ENCODE data around the gene TRMU. TPM values are rescaled to one million over a fixed set of nuclear protein-coding genes. Genes with fewer than 3 reads are reported as not detected.
"Not testable (repeated sequence)": the region's sequence is repeated elsewhere in the genome, so short reads cannot be mapped to it uniquely, and the experiment has no call there.

The TRMU gene
- total and polyA plus RNA-seq, 5 donors from 2014 or later: 11.0 to 63.3 (median 17.1) TPM

DNA sequence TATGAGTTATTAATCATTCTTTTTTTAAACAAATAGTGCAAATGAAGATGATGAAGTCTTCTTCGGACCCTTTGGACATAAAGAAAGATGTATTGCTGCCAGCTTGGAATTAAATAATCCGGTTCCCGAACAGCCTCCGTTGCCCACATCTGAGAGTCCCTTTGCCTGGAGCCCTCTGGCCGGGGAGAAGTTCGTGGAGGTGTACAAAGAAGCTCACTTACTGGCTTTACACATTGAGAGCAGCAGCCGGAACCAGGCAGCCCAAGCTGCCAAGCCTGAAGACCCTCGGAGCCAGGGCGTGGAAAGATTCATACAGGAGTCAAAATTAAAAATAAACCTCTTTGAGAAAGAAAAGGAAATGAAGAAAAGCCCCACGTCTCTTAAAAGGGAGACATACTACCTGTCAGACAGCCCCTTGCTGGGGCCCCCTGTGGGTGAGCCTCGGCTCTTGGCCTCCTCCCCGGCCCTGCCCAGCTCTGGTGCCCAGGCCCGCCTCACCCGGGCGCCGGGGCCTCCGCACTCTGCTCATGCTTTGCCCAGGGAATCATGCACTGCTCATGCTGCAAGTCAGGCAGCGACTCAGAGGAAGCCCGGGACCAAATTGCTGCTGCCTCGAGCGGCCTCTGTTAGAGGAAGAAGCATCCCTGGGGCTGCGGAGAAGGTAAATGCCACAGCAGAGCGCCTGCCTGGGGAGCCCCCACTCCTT is 27.1 kb upstream of the TRMU start:
- Mint-ChIP-seq H3K27ac (no peak overlapping the region), H3K4me3 (no peak overlapping the region), H3K9me3 (no peaks in the 10 kb centered on the region), H3K36me3 (no peaks in the 10 kb centered on the region), H3K4me1 (peaks cover 2 to 14% (median 10%) of the 10 kb centered on the region in 4 donors), H3K27me3 (no peaks in the 10 kb centered on the region)
- no peak for DNase-seq
- Histone ChIP-seq H3K27ac (ENCODE audit: insufficient read depth, low read length, poor library complexity, severe bottlenecking) (no peak overlapping the region), H3K27me3 (ENCODE audit: control insufficient read depth, insufficient read depth, low read length) (no peaks in the 10 kb centered on the region), H3K4me1 (ENCODE audit: control insufficient read depth, insufficient read depth, low read length, poor library complexity, severe bottlenecking) (peaks cover 5% of the 10 kb centered on the region), H3K4me3 (ENCODE audit: low read depth, low read length) (no peak overlapping the region), H3K36me3 (ENCODE audit: control insufficient read depth, insufficient read depth, low read length) (no peaks in the 10 kb centered on the region), H3K9me3 (ENCODE audit: control insufficient read depth in 2 of 2, low read length in 2 of 2) (no peaks in the 10 kb centered on the region)
- no peak for ATAC-seq (ENCODE audit: low read depth in 2 of 2)

DNA sequence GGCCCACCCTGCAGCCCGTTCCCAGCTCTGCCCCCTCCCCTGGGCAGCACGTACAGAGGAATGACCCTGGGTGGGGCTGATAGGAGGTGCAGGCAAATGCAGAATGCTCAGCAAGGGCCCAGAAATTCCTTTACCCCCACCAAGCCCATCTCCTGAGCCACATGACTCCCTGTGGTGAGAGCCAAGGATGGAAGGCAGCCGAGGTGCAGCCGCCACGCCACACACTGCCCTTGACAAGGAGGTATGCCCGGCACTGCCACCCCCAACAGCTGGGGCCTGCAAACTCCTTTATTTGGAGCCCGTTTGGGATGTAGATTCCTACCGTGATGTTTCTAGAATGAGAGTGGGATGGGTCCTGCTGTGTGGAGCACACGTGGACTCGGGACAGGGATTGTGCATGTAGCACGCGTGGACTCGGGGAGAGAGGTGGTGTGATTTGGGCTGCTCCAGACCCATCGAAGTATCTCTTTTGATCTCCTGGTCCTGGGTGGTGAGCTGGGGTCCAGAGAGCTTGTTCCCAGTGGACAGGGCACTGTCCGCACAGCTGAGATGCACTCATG is 25.9 kb upstream of the TRMU start:
- no peaks in the 10 kb centered on the region for H3K27me3 Mint-ChIP-seq
- no peak for ATAC-seq (ENCODE audit: low read depth in 2 of 2)
- H3K36me3 Mint-ChIP-seq: no peaks in the 10 kb centered on the region
- H3K36me3 ChIP-seq (ENCODE audit: control insufficient read depth, insufficient read depth, low read length): no peaks in the 10 kb centered on the region
- DNase-seq: no peak
- H3K4me3 ChIP-seq (ENCODE audit: low read depth, low read length): no peak overlapping the region
- peak overlapping the region in 2 of 3 donors; percentile 14 to 77 for H3K27ac Mint-ChIP-seq
- H3K4me1 Mint-ChIP-seq: peaks cover 0 to 10% (median 5%) of the 10 kb centered on the region in 4 donors
- no peak overlapping the region for H3K27ac ChIP-seq (ENCODE audit: insufficient read depth, low read length, poor library complexity, severe bottlenecking)
- no peaks in the 10 kb centered on the region for H3K4me1 ChIP-seq (ENCODE audit: control insufficient read depth, insufficient read depth, low read length, poor library complexity, severe bottlenecking)
- H3K4me3 Mint-ChIP-seq: no peak overlapping the region
- H3K27me3 ChIP-seq (ENCODE audit: control insufficient read depth, insufficient read depth, low read length): no peaks in the 10 kb centered on the region
- H3K9me3 ChIP-seq (ENCODE audit: control insufficient read depth in 2 of 2, low read length in 2 of 2): no peaks in the 10 kb centered on the region
- no peaks in the 10 kb centered on the region for H3K9me3 Mint-ChIP-seq

- H3K27me3 Mint-ChIP-seq: no peaks in the 10 kb centered on the region
- Histone ChIP-seq H3K36me3 (ENCODE audit: control insufficient read depth, insufficient read depth, low read length) (no peaks in the 10 kb centered on the region), H3K9me3 (ENCODE audit: control insufficient read depth in 2 of 2, low read length in 2 of 2) (no peaks in the 10 kb centered on the region), H3K4me3 (ENCODE audit: low read depth, low read length) (no peak overlapping the region), H3K27me3 (ENCODE audit: control insufficient read depth, insufficient read depth, low read length) (no peaks in the 10 kb centered on the region), H3K27ac (ENCODE audit: insufficient read depth, low read length, poor library complexity, severe bottlenecking) (no peak overlapping the region), H3K4me1 (ENCODE audit: control insufficient read depth, insufficient read depth, low read length, poor library complexity, severe bottlenecking) (no peaks in the 10 kb centered on the region)
- no peaks in the 10 kb centered on the region for H3K36me3 Mint-ChIP-seq
- H3K4me3 Mint-ChIP-seq: no peak overlapping the region
- ATAC-seq (ENCODE audit: low read depth in 2 of 2): no peak
- H3K27ac Mint-ChIP-seq: peak overlapping the region in 1 of 3 donors; percentile 12
- no peak for DNase-seq
- no peaks in the 10 kb centered on the region for H3K9me3 Mint-ChIP-seq
- H3K4me1 Mint-ChIP-seq: peaks cover 0 to 11% (median 4%) of the 10 kb centered on the region in 4 donors
Measured at GRCh38 chr22:46312056-46312455, 23.5 kb upstream of the TRMU start.

GRCh38 chr22:46312848-46313247 is 22.7 kb upstream of the TRMU start:
- H3K9me3 Mint-ChIP-seq; H3K27ac Mint-ChIP-seq; H3K36me3 Mint-ChIP-seq; H3K4me1 ChIP-seq (ENCODE audit: control insufficient read depth, insufficient read depth, low read length, poor library complexity, severe bottlenecking); ATAC-seq (ENCODE audit: low read depth in 2 of 2); H3K27me3 Mint-ChIP-seq; H3K27me3 ChIP-seq (ENCODE audit: control insufficient read depth, insufficient read depth, low read length); H3K4me3 ChIP-seq (ENCODE audit: low read depth, low read length); DNase-seq; H3K9me3 ChIP-seq (ENCODE audit: control insufficient read depth in 2 of 2, low read length in 2 of 2); H3K4me3 Mint-ChIP-seq; H3K4me1 Mint-ChIP-seq; H3K27ac ChIP-seq (ENCODE audit: insufficient read depth, low read length, poor library complexity, severe bottlenecking); H3K36me3 ChIP-seq (ENCODE audit: control insufficient read depth, insufficient read depth, low read length): not testable (repeated sequence)

- Histone ChIP-seq H3K27me3 (ENCODE audit: control insufficient read depth, insufficient read depth, low read length) (no peaks in the 10 kb centered on the region), H3K9me3 (ENCODE audit: control insufficient read depth in 2 of 2, low read length in 2 of 2) (no peaks in the 10 kb centered on the region), H3K4me3 (ENCODE audit: low read depth, low read length) (no peak overlapping the region), H3K36me3 (ENCODE audit: control insufficient read depth, insufficient read depth, low read length) (no peaks in the 10 kb centered on the region), H3K4me1 (ENCODE audit: control insufficient read depth, insufficient read depth, low read length, poor library complexity, severe bottlenecking) (no peaks in the 10 kb centered on the region), H3K27ac (ENCODE audit: insufficient read depth, low read length, poor library complexity, severe bottlenecking) (no peak overlapping the region)
- Mint-ChIP-seq H3K4me3 (no peak overlapping the region), H3K36me3 (no peaks in the 10 kb centered on the region), H3K27me3 (no peaks in the 10 kb centered on the region), H3K9me3 (no peaks in the 10 kb centered on the region), H3K27ac (no peak overlapping the region), H3K4me1 (peaks cover 0 to 10% (median 0%) of the 10 kb centered on the region in 4 donors)
- DNase-seq (no peak), ATAC-seq (ENCODE audit: low read depth in 2 of 2) (no peak)
Measured at GRCh38 chr22:46315976-46316375, 19.5 kb upstream of the TRMU start.

DNA sequence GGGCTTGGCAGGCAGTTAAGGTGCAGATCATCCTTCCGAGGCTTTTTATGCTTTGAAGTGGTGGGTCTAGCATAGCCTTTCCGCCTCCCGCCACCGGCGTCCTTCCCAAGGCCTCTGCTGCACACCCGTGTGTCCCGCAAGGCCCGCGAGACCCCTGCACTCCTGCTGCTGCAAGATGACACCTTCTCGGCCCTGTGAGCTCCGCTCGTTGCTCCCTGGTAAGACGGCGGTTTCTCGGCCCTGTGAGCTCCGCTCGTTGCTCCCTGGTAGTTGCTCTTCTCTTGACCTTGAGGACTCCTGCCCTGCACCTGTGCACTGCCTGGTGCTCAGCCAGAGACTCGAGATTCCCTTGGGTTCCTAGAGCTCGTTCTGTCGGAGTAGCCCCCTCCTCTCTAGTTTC is 17.9 kb upstream of the TRMU start:
- no peak overlapping the region for H3K4me3 Mint-ChIP-seq
- H3K36me3 Mint-ChIP-seq: no peaks in the 10 kb centered on the region
- H3K27me3 Mint-ChIP-seq: no peaks in the 10 kb centered on the region

GRCh38 chr22:46318576-46318975 is 16.9 kb upstream of the TRMU start:
- Mint-ChIP-seq H3K36me3 (no peaks in the 10 kb centered on the region), H3K27ac (peak overlapping the region in 1 of 3 donors; percentile 80), H3K4me3 (no peak overlapping the region), H3K27me3 (no peaks in the 10 kb centered on the region), H3K4me1 (peaks cover 0 to 10% (median 0%) of the 10 kb centered on the region in 4 donors), H3K9me3 (no peaks in the 10 kb centered on the region)
- Histone ChIP-seq H3K36me3 (ENCODE audit: control insufficient read depth, insufficient read depth, low read length) (no peaks in the 10 kb centered on the region), H3K27me3 (ENCODE audit: control insufficient read depth, insufficient read depth, low read length) (no peaks in the 10 kb centered on the region), H3K27ac (ENCODE audit: insufficient read depth, low read length, poor library complexity, severe bottlenecking) (no peak overlapping the region), H3K4me1 (ENCODE audit: control insufficient read depth, insufficient read depth, low read length, poor library complexity, severe bottlenecking) (no peaks in the 10 kb centered on the region), H3K4me3 (ENCODE audit: low read depth, low read length) (no peak overlapping the region), H3K9me3 (ENCODE audit: control insufficient read depth in 2 of 2, low read length in 2 of 2) (no peaks in the 10 kb centered on the region)
- no peak for ATAC-seq (ENCODE audit: low read depth in 2 of 2)
- no peak for DNase-seq

More for the DNA sequence above, 17.9 kb upstream of the TRMU start:
- no peaks in the 10 kb centered on the region for H3K27me3 ChIP-seq (ENCODE audit: control insufficient read depth, insufficient read depth, low read length)
- ATAC-seq (ENCODE audit: low read depth in 2 of 2): no peak
- no peaks in the 10 kb centered on the region for H3K36me3 ChIP-seq (ENCODE audit: control insufficient read depth, insufficient read depth, low read length)
- H3K4me1 Mint-ChIP-seq: peaks cover 0 to 10% (median 0%) of the 10 kb centered on the region in 4 donors
- no peaks in the 10 kb centered on the region for H3K9me3 Mint-ChIP-seq
- no peaks in the 10 kb centered on the region for H3K9me3 ChIP-seq (ENCODE audit: control insufficient read depth in 2 of 2, low read length in 2 of 2)
- H3K4me1 ChIP-seq (ENCODE audit: control insufficient read depth, insufficient read depth, low read length, poor library complexity, severe bottlenecking): no peaks in the 10 kb centered on the region
- H3K4me3 ChIP-seq (ENCODE audit: low read depth, low read length): no peak overlapping the region
- DNase-seq: no peak
- H3K27ac Mint-ChIP-seq: no peak overlapping the region
- no peak overlapping the region for H3K27ac ChIP-seq (ENCODE audit: insufficient read depth, low read length, poor library complexity, severe bottlenecking)

DNA sequence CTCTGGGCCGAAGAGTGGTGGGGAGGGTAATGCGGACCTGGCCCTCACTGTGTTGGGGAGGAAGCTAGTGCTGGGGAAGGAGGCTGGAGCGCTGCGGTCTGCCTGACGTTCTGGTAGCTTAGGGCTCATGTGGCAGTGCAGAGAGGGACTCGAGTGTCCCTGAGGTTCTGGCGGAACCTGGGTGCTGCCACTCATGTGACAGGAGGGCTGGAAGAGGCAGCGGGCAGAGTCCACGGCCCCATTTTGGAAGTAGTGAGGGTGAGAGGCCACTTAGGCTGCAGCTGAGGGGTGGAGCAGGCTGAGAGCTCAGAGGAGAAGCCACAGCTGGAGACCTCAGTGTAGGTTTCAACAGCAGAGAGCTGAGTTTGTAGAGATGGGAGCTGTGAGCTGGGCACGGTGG is 16.2 kb upstream of the TRMU start:
- peak overlapping the region in 2 of 3 donors; percentile 55 to 65 for H3K27ac Mint-ChIP-seq

More for the DNA sequence above, 16.2 kb upstream of the TRMU start:
- Mint-ChIP-seq H3K36me3 (no peaks in the 10 kb centered on the region), H3K4me1 (peaks cover 0 to 10% (median 0%) of the 10 kb centered on the region in 4 donors), H3K4me3 (no peak overlapping the region), H3K27me3 (no peaks in the 10 kb centered on the region), H3K9me3 (no peaks in the 10 kb centered on the region)
- no peak overlapping the region for H3K4me3 ChIP-seq (ENCODE audit: low read depth, low read length)
- H3K9me3 ChIP-seq (ENCODE audit: control insufficient read depth in 2 of 2, low read length in 2 of 2): no peaks in the 10 kb centered on the region
- H3K36me3 ChIP-seq (ENCODE audit: control insufficient read depth, insufficient read depth, low read length): no peaks in the 10 kb centered on the region
- DNase-seq (no peak), ATAC-seq (ENCODE audit: low read depth in 2 of 2) (no peak)
- no peaks in the 10 kb centered on the region for H3K4me1 ChIP-seq (ENCODE audit: control insufficient read depth, insufficient read depth, low read length, poor library complexity, severe bottlenecking)
- no peaks in the 10 kb centered on the region for H3K27me3 ChIP-seq (ENCODE audit: control insufficient read depth, insufficient read depth, low read length)
- no peak overlapping the region for H3K27ac ChIP-seq (ENCODE audit: insufficient read depth, low read length, poor library complexity, severe bottlenecking)
